ENCODE measurements around the gene GSTT2B.
"Not testable (repeated sequence)": the region's sequence is repeated elsewhere in the genome, so short reads cannot be mapped to it uniquely, and the experiment has no call there.

The GSTT2B gene

GRCh38 chr22:24001314-24001713, 40.3 kb upstream of the GSTT2B start:
- H3K9me3 ChIP-seq (ENCODE audit: insufficient read depth, low read length), result no peaks in the 10 kb centered on the region
- no peaks in the 10 kb centered on the region for H4K20me1 ChIP-seq (ENCODE audit: low read depth, low read length)
- H3K79me2 ChIP-seq (ENCODE audit: insufficient read depth, low read length), result no peaks in the 10 kb centered on the region
- H3F3A ChIP-seq (ENCODE audit: insufficient read depth), result no peaks in the 10 kb centered on the region
- no peaks in the 10 kb centered on the region for H3K27me3 ChIP-seq (ENCODE audit: low read length)
- H3K4me2 ChIP-seq (ENCODE audit: low read depth, low read length, poor library complexity, severe bottlenecking), result no peak overlapping the region
- no peak overlapping the region for H3K4me3 ChIP-seq (ENCODE audit: insufficient read depth, low read length, poor library complexity, severe bottlenecking)
- H3K9ac ChIP-seq (ENCODE audit: low read length), result no peak overlapping the region
- H3K9me2 ChIP-seq (replicated peaks; ENCODE audit: insufficient read depth, low read length), result no peaks in the 10 kb centered on the region
- no peak overlapping the region for H3K27ac ChIP-seq (ENCODE audit: low read depth, low read length)
- H2AFZ ChIP-seq (ENCODE audit: low read depth, low read length, severe bottlenecking), result no peak overlapping the region
- TF ChIP-seq, protein P1, sequence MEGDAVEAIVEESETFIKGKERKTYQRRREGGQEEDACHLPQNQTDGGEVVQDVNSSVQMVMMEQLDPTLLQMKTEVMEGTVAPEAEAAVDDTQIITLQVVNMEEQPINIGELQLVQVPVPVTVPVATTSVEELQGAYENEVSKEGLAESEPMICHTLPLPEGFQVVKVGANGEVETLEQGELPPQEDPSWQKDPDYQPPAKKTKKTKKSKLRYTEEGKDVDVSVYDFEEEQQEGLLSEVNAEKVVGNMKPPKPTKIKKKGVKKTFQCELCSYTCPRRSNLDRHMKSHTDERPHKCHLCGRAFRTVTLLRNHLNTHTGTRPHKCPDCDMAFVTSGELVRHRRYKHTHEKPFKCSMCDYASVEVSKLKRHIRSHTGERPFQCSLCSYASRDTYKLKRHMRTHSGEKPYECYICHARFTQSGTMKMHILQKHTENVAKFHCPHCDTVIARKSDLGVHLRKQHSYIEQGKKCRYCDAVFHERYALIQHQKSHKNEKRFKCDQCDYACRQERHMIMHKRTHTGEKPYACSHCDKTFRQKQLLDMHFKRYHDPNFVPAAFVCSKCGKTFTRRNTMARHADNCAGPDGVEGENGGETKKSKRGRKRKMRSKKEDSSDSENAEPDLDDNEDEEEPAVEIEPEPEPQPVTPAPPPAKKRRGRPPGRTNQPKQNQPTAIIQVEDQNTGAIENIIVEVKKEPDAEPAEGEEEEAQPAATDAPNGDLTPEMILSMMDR (IDR thresholded peaks at IDR 0.05; ENCODE audit: insufficient read depth, low read length, poor library complexity, severe bottlenecking), result no peak
- TF ChIP-seq EZH2phosphoT487 (conservative IDR thresholded peaks at IDR 0.05; ENCODE audit: low read length), result no peak
- H3K36me3 ChIP-seq (ENCODE audit: low read length), result no peaks in the 10 kb centered on the region

- not testable (repeated sequence) for H3K9ac ChIP-seq (ENCODE audit: low read length); H4K20me1 ChIP-seq (ENCODE audit: low read depth, low read length); H3K4me2 ChIP-seq (ENCODE audit: low read depth, low read length, poor library complexity, severe bottlenecking); H3K27me3 ChIP-seq (ENCODE audit: low read length); H3K9me3 ChIP-seq (ENCODE audit: insufficient read depth, low read length); H3K9me2 ChIP-seq (replicated peaks; ENCODE audit: insufficient read depth, low read length); H3F3A ChIP-seq (ENCODE audit: insufficient read depth); H3K36me3 ChIP-seq (ENCODE audit: low read length); H3K27ac ChIP-seq (ENCODE audit: low read depth, low read length); H3K4me3 ChIP-seq (ENCODE audit: insufficient read depth, low read length, poor library complexity, severe bottlenecking); H2AFZ ChIP-seq (ENCODE audit: low read depth, low read length, severe bottlenecking); H3K79me2 ChIP-seq (ENCODE audit: insufficient read depth, low read length)
Measured at GRCh38 chr22:23999779-24000178, 38.8 kb upstream of the GSTT2B start.

GRCh38 chr22:23997092-23997491, 36.1 kb upstream of the GSTT2B start:
- no peak overlapping the region for H3K4me3 ChIP-seq (ENCODE audit: insufficient read depth, low read length, poor library complexity, severe bottlenecking)
- no peaks in the 10 kb centered on the region for H3F3A ChIP-seq (ENCODE audit: insufficient read depth)
- H3K4me2 ChIP-seq (ENCODE audit: low read depth, low read length, poor library complexity, severe bottlenecking), result no peak overlapping the region
- no peak overlapping the region for H2AFZ ChIP-seq (ENCODE audit: low read depth, low read length, severe bottlenecking)
- no peak for TF ChIP-seq EZH2phosphoT487 (conservative IDR thresholded peaks at IDR 0.05; ENCODE audit: low read length)
- TF ChIP-seq, protein P1 (IDR thresholded peaks at IDR 0.05; ENCODE audit: insufficient read depth, low read length, poor library complexity, severe bottlenecking), result no peak
- no peaks in the 10 kb centered on the region for H3K27me3 ChIP-seq (ENCODE audit: low read length)
- no peaks in the 10 kb centered on the region for H3K79me2 ChIP-seq (ENCODE audit: insufficient read depth, low read length)
- no peaks in the 10 kb centered on the region for H3K36me3 ChIP-seq (ENCODE audit: low read length)
- no peaks in the 10 kb centered on the region for H3K9me3 ChIP-seq (ENCODE audit: insufficient read depth, low read length)
- no peaks in the 10 kb centered on the region for H3K9me2 ChIP-seq (replicated peaks; ENCODE audit: insufficient read depth, low read length)
- no peaks in the 10 kb centered on the region for H4K20me1 ChIP-seq (ENCODE audit: low read depth, low read length)
- no peak overlapping the region for H3K27ac ChIP-seq (ENCODE audit: low read depth, low read length)
- no peak overlapping the region for H3K9ac ChIP-seq (ENCODE audit: low read length)

- H3K27ac ChIP-seq (ENCODE audit: low read depth, low read length); H3K9ac ChIP-seq (ENCODE audit: low read length); H3K4me3 ChIP-seq (ENCODE audit: insufficient read depth, low read length, poor library complexity, severe bottlenecking); H3K9me3 ChIP-seq (ENCODE audit: insufficient read depth, low read length); H3K27me3 ChIP-seq (ENCODE audit: low read length); H3K36me3 ChIP-seq (ENCODE audit: low read length); H3K9me2 ChIP-seq (replicated peaks; ENCODE audit: insufficient read depth, low read length); H3F3A ChIP-seq (ENCODE audit: insufficient read depth); H4K20me1 ChIP-seq (ENCODE audit: low read depth, low read length); H2AFZ ChIP-seq (ENCODE audit: low read depth, low read length, severe bottlenecking); H3K4me2 ChIP-seq (ENCODE audit: low read depth, low read length, poor library complexity, severe bottlenecking); H3K79me2 ChIP-seq (ENCODE audit: insufficient read depth, low read length): not testable (repeated sequence)
Measured at GRCh38 chr22:23993581-23994177, 32.7 kb upstream of the GSTT2B start.

GRCh38 chr22:23993080-23993479, 32.1 kb upstream of the GSTT2B start:
- H4K20me1 ChIP-seq (ENCODE audit: low read depth, low read length); H3K36me3 ChIP-seq (ENCODE audit: low read length); H2AFZ ChIP-seq (ENCODE audit: low read depth, low read length, severe bottlenecking); H3K9ac ChIP-seq (ENCODE audit: low read length); H3K9me2 ChIP-seq (replicated peaks; ENCODE audit: insufficient read depth, low read length); H3F3A ChIP-seq (ENCODE audit: insufficient read depth); H3K4me3 ChIP-seq (ENCODE audit: insufficient read depth, low read length, poor library complexity, severe bottlenecking); H3K4me2 ChIP-seq (ENCODE audit: low read depth, low read length, poor library complexity, severe bottlenecking); H3K9me3 ChIP-seq (ENCODE audit: insufficient read depth, low read length); H3K79me2 ChIP-seq (ENCODE audit: insufficient read depth, low read length); H3K27ac ChIP-seq (ENCODE audit: low read depth, low read length); H3K27me3 ChIP-seq (ENCODE audit: low read length): not testable (repeated sequence)

DNA sequence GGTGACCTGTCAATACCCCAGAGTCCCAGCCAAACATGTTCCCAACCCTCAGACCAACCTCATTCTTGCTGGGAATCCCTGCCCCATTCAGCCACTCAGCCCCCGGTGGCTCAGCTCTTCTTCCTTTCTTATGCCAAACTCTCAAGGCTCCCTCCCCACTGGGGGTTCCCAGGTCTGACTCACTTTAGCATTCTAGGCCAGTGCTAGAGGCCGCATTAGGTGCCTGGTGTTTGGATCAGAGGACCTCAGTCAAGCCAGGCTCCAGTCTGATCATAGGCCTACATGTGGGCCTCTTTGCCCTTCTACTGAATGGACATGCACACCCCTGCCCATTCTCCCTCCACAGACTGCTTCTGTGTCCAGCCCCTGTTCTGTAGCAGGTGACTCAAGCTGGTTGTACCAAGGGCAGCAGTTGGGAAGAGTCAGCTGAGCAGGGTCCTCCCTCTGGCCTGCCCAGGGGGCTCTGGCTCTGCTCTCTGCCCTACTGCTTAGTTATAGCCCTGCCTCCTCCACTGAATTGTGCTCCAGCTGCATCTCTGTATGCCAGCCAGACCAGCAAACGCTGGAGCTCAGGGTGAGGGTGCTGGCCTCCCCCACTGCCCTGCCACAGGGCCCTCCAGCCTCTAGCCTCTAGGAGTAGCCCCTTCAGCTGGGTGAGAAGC, 28.7 kb upstream of the GSTT2B start:
- not testable (repeated sequence) for H3K79me2 ChIP-seq (ENCODE audit: insufficient read depth, low read length); H3K36me3 ChIP-seq (ENCODE audit: low read length); H3K9me3 ChIP-seq (ENCODE audit: insufficient read depth, low read length); H4K20me1 ChIP-seq (ENCODE audit: low read depth, low read length); H3K27ac ChIP-seq (ENCODE audit: low read depth, low read length); H3K9ac ChIP-seq (ENCODE audit: low read length); H3F3A ChIP-seq (ENCODE audit: insufficient read depth); H3K9me2 ChIP-seq (replicated peaks; ENCODE audit: insufficient read depth, low read length); H2AFZ ChIP-seq (ENCODE audit: low read depth, low read length, severe bottlenecking); H3K4me2 ChIP-seq (ENCODE audit: low read depth, low read length, poor library complexity, severe bottlenecking); H3K4me3 ChIP-seq (ENCODE audit: insufficient read depth, low read length, poor library complexity, severe bottlenecking); H3K27me3 ChIP-seq (ENCODE audit: low read length)
